GM23248 (cell line): Measurements from ENCODE around the gene ATM.

Source experiments
- EZH2 ChIP-seq: fragments of 200-600 bp; sonication (generic); IDR thresholded peaks from 2 replicates; pipeline ENCODE4 v1.6.1; 2018; ENCODE audit warnings: antibody characterized with exemption, mild to moderate bottlenecking; ENCODE audit not compliant: insufficient read depth, poor library complexity, severe bottlenecking
- EZH2phosphoT487 ChIP-seq: fragments of 200-600 bp; sonication (generic); IDR thresholded peaks from 2 replicates; pipeline ENCODE4 v1.6.1; 2018; ENCODE audit warnings: antibody characterized with exemption, moderate library complexity, mild to moderate bottlenecking, low read depth; ENCODE audit not compliant: insufficient read depth

DNA sequence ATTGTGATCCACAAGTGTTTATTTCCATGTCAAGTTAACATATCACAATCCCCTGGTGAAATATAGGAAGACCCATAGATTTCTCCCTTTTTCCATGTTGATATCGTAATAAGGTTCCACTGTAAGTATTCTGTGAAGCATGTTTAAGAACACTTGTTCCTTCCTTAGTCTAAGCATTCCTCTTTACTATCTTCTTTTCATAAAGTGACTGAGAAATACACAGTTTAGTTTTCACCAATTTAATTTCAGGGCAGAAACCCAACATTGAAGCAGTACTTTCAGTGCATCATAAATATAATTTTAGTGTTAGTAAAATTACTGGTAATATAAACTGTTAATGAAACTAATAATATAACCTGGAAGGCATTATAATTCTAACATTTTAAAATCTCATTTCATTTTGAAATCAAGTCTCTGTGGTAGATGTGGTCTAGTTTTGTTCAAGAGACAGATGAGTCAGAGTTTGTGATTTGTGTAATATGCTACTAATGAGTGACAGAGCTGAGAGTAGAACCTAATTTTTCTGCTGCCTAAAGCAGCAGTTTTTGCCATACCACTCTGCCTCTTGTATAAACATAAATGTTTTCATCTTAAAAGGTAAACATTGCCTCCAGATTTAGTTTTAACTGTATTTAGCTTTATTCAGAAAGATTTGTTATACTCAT lies 79.4 kb downstream of the ATM start:
- TF ChIP-seq EZH2 (no peak), EZH2phosphoT487 (no peak)
